K562 (cell line): ENCODE measurements around the gene GLIPR1L1. TPM values are rescaled to one million over a fixed set of nuclear protein-coding genes. Genes with fewer than 3 reads are reported as not detected.

Experiments used
- CGGBP1 ChIP-seq: fragments of 250-450 bp; sonication (Bioruptor Pico); IDR thresholded peaks from 2 replicates; pipeline ENCODE4 v1.9.0; 2021; ENCODE audit warnings: mild to moderate bottlenecking
- CHD7 ChIP-seq: fragments of 200-600 bp; sonication (generic); IDR thresholded peaks from one replicate; pipeline ENCODE4 v1.6.1; 2012; ENCODE audit warnings: mild to moderate bottlenecking, low read depth, low read length, inconsistent platforms
- ETV1 ChIP-seq: fragments of 450-650 bp; conservative IDR thresholded peaks from 2 replicates; pipeline ENCODE4 v1.6.1; 2016; ENCODE audit warnings: missing genetic modification characterization, control low read depth, low read depth, missing compliant biosample characterization
- GATA2 ChIP-seq: sonication (generic); formaldehyde crosslinking; IDR thresholded peaks from 2 replicates; pipeline ENCODE4 v1.4.0; 2020; ENCODE audit warnings: mild to moderate bottlenecking, missing genetic modification reagents
- KAT2B ChIP-seq: IDR thresholded peaks from one replicate; pipeline ENCODE4 v1.6.1; 2012; ENCODE audit warnings: low read depth, mild to moderate bottlenecking, control low read depth, inconsistent platforms, low read length, moderate library complexity
- KDM1A ChIP-seq, 2 experiments: fragments of 450-650 bp; IDR thresholded peaks; 2 replicates each; pipeline ENCODE4 v1.6.1; 2016; ENCODE audit warnings: mild to moderate bottlenecking in 2 of 2
- L3MBTL2 ChIP-seq: fragments of 450-650 bp; IDR thresholded peaks from 2 replicates; pipeline ENCODE4 v1.6.1; 2016; ENCODE audit warnings: mild to moderate bottlenecking, moderate library complexity
- XRCC3 ChIP-seq: fragments of 450-650 bp; IDR thresholded peaks from 2 replicates; pipeline ENCODE4 v1.6.1; 2017; ENCODE audit warnings: mild to moderate bottlenecking, moderate library complexity
- ZBTB33 ChIP-seq: sonication (generic); formaldehyde crosslinking; IDR thresholded peaks from 2 replicates; pipeline ENCODE4 v1.8.1; 2023; ENCODE audit warnings: mild to moderate bottlenecking, missing genetic modification reagents
- ZNF280A ChIP-seq: fragments of 450-650 bp; IDR thresholded peaks from 2 replicates; pipeline ENCODE4 v1.6.1; 2018; ENCODE audit warnings: mild to moderate bottlenecking, low read depth; ENCODE audit not compliant: partially characterized antibody
- polyA plus RNA-seq, 8 experiments: library from polyadenylated mRNA; depleted of rRNA in 4 of 8; stranded (reverse) in 5 of 8; unstranded in 3 of 8; fragments of >200 nt; fragmentation: Nextera tagmentation in 2 of 8; fragmentation: Illumina TruSeq in 1 of 8; extraction: Ambion mirVana in 2 of 8; extraction: Trizol in 1 of 8; gene quantifications; 2 replicates each; pipeline versions ENCODE4 v1.2.1 to v1.2.3, GENCODE V29; 2011 to 2014; ENCODE audit warnings: inconsistent platforms in 1 of 8, missing spikeins in 1 of 8
- total RNA-seq, 7 experiments: library from RNA; depleted of rRNA in 6 of 7; stranded (reverse); fragments of >200 nt in 6 of 7; fragmentation: Illumina TruSeq in 2 of 7; extraction: Trizol in 2 of 7; gene quantifications; 2 replicates each; pipeline versions ENCODE4 v1.2.1 to v1.2.3, GENCODE V29; 2011 to 2021; ENCODE audit warnings: low replicate concordance in 1 of 7

Gene GLIPR1L1
- total and polyA plus RNA-seq, 9 of the 15 experiments (the other 6 are each of a cell fraction or from before 2014, with no cell fraction given), result not detected

GRCh38 chr12:75334384-75335030, at the start of gene GLIPR1L1 (continued):
- TF ChIP-seq CHD7, result no peak
- TF ChIP-seq ETV1 (tag), result no peak
- peak; percentile 42; the same call in 1 of the 2 replicates for TF ChIP-seq ZBTB33
- TF ChIP-seq KAT2B, result no peak
- TF ChIP-seq L3MBTL2, result no peak
- no peak for TF ChIP-seq ZNF280A
- 0 out of 4 replicates have a peak, but pooled peaks of 1 of the 2 experiments have one; percentile 22 for TF ChIP-seq KDM1A (IDR thresholded peaks at IDR 0.05)
- TF ChIP-seq GATA2 (CRISPR knock-in tag), result peak; percentile 66
- no peak for TF ChIP-seq CGGBP1 (CRISPR knock-in tag)
- no peak for TF ChIP-seq XRCC3
